K562 (cell line): ENCODE results near the gene PCBP3. TPM values are rescaled to one million over a fixed set of nuclear protein-coding genes. Genes with fewer than 3 reads are reported as not detected.

Experiments used
- ATAC-seq: fragments of 200-7000 bp; cut with Tn5 transposase; 3 replicates; pipeline ENCODE4 v1.9.1; 2020; ENCODE audit warnings: moderate library complexity
- BruUV-seq: library from RNA; stranded (reverse); fragments of 400-500 nt; replicated peaks from 2 replicates; lab custom pipeline; 2021; lab: Mats Ljungman, UMichigan
- CTCF ChIA-PET: fragments of 300-600 bp; formaldehyde crosslinking; extraction: SDS; loops from one replicate; lab custom pipeline; 2021; ENCODE audit warnings: low intra/inter-chr PET ratio; lab: Yijun Ruan, JAX
- POLR2A ChIA-PET: fragments of 300-600, 350-650 bp; sonication (Branson Sonifier 250); formaldehyde crosslinking; extraction: SDS; loops from one replicate; lab custom pipeline; 2021; ENCODE audit warnings: antibody characterized with exemption, inconsistent platforms; lab: Yijun Ruan, JAX
- DNase-seq, 4 experiments: peaks; one replicate each; pipeline versions ENCODE4 v3.0.0 to v3.0.0-alpha.2; 2011 to 2018; ENCODE audit warnings: low spot score in 3 of 4, mixed read lengths in 3 of 4; ENCODE audit errors: extremely low read depth in 1 of 4
- FAIRE-seq: peaks from 2 replicates; lab custom pipeline; 2011; peaks lifted over from hg19 to GRCh38; lab: Jason Lieb, UNC
- H2AFZ ChIP-seq: 2 replicates; pipeline ENCODE4 v1.6.0; 2011; ENCODE audit warnings: low read depth, low read length, control low read depth, inconsistent platforms
- H3K27ac ChIP-seq: fragments of 200-600 bp; 3 replicates; pipeline ENCODE4 v1.8.0; 2011; ENCODE audit warnings: low read depth, mild to moderate bottlenecking, control low read depth, inconsistent platforms, low read length, moderate library complexity, mixed read lengths; ENCODE audit errors: extremely low read depth
- H3K27me3 ChIP-seq, 2 experiments: fragments of 300-600 bp in 1 of 2; 2 replicates in 1 of 2; 3 replicates in 1 of 2; pipeline versions ENCODE4 v1.6.0 to v1.8.0; 2011; ENCODE audit warnings: inconsistent platforms in 2 of 2, low read length in 2 of 2, mild to moderate bottlenecking in 1 of 2, mixed read lengths in 1 of 2, moderate library complexity in 1 of 2; ENCODE audit not compliant: control insufficient read depth in 2 of 2, insufficient read depth in 2 of 2
- H3K36me3 ChIP-seq: fragments of 300-600 bp; 3 replicates; pipeline ENCODE4 v1.8.0; 2011; ENCODE audit warnings: mild to moderate bottlenecking, low read length, inconsistent platforms; ENCODE audit not compliant: control insufficient read depth, insufficient read depth
- H3K4me1 ChIP-seq, 2 experiments: fragments of 200-600 bp in 1 of 2; replicated peaks in 1 of 2; 2 replicates in 1 of 2; 3 replicates in 1 of 2; pipeline versions ENCODE4 v1.5.1 to v1.8.0; 2011; ENCODE audit warnings: inconsistent platforms in 2 of 2, low read length in 2 of 2, mild to moderate bottlenecking in 1 of 2, mixed read lengths in 1 of 2, moderate library complexity in 1 of 2; ENCODE audit not compliant: control insufficient read depth in 2 of 2, insufficient read depth in 2 of 2
- H3K4me2 ChIP-seq: 2 replicates; pipeline ENCODE4 v1.6.1; 2011; ENCODE audit warnings: low read length, control low read depth, inconsistent platforms, mixed read lengths; ENCODE audit not compliant: insufficient read depth
- H3K4me3 ChIP-seq: fragments of 200-600 bp; sonication (generic), shearing (Covaris generic); 2 replicates; pipeline ENCODE4 v1.5.1; 2016; ENCODE audit warnings: control low read depth, inconsistent platforms
- H3K79me2 ChIP-seq: fragments of 200-600 bp; 3 replicates; pipeline ENCODE4 v1.8.0; 2011; ENCODE audit warnings: low read length, inconsistent platforms; ENCODE audit not compliant: control insufficient read depth, insufficient read depth
- H3K9ac ChIP-seq, 2 experiments: 2 replicates each; pipeline versions ENCODE4 v1.6.0 to v1.6.1; 2011; ENCODE audit warnings: low read depth in 2 of 2, low read length in 2 of 2, control low read depth in 1 of 2, inconsistent platforms in 1 of 2, mild to moderate bottlenecking in 1 of 2, mixed read lengths in 1 of 2; ENCODE audit not compliant: insufficient read depth in 1 of 2
- H3K9me1 ChIP-seq: one replicate; pipeline ENCODE4 v1.6.0; 2011; ENCODE audit warnings: inconsistent platforms, mild to moderate bottlenecking, low read length, moderate library complexity; ENCODE audit not compliant: control insufficient read depth, insufficient read depth
- H3K9me3 ChIP-seq: replicated peaks from 2 replicates; pipeline ENCODE4 v1.5.1; 2011; ENCODE audit warnings: low read depth, low read length, inconsistent platforms; ENCODE audit not compliant: control insufficient read depth, insufficient read depth
- H4K20me1 ChIP-seq: replicated peaks from 2 replicates; pipeline ENCODE4 v1.6.1; 2011; ENCODE audit warnings: low read length, inconsistent platforms, mixed read lengths; ENCODE audit not compliant: control insufficient read depth, insufficient read depth
- ATF7 ChIP-seq: fragments of 450-650 bp; IDR thresholded peaks from 2 replicates; pipeline ENCODE4 v1.7.1; 2014; ENCODE audit warnings: mild to moderate bottlenecking, moderate library complexity
- EWSR1 ChIP-seq: fragments of 450-650 bp; IDR thresholded peaks from 2 replicates; pipeline ENCODE4 v1.6.1; 2018; ENCODE audit warnings: borderline replicate concordance, mild to moderate bottlenecking, low read depth, moderate library complexity; ENCODE audit not compliant: partially characterized antibody
- FIP1L1 ChIP-seq: fragments of 200-400 bp; formaldehyde crosslinking; IDR thresholded peaks from 2 replicates; pipeline ENCODE4 v1.6.1; 2018; ENCODE audit warnings: mild to moderate bottlenecking, low read depth, low read length; ENCODE audit not compliant: poor library complexity, severe bottlenecking
- GABPB2 ChIP-seq: fragments of 250-450 bp; sonication (Bioruptor Pico); conservative IDR thresholded peaks from 2 replicates; pipeline ENCODE4 v1.5.1; 2021; ENCODE audit warnings: mild to moderate bottlenecking
- JUNB ChIP-seq: fragments of 450-650 bp; formaldehyde crosslinking; conservative IDR thresholded peaks from 2 replicates; pipeline ENCODE4 v1.4.0; 2020; ENCODE audit warnings: mild to moderate bottlenecking
- KDM4B ChIP-seq, 2 experiments: fragments of 450-650 bp in 1 of 2; sonication (generic) in 1 of 2; IDR thresholded peaks; 2 replicates each; pipeline ENCODE4 v1.6.1; 2016 to 2017; ENCODE audit warnings: borderline replicate concordance in 2 of 2, antibody characterized with exemption in 1 of 2, low read depth in 1 of 2, mild to moderate bottlenecking in 1 of 2
- ZBTB1 ChIP-seq: sonication (generic); formaldehyde crosslinking; IDR thresholded peaks from 2 replicates; pipeline ENCODE4 v1.8.1; 2023; ENCODE audit warnings: missing genetic modification reagents, low read depth, mild to moderate bottlenecking, borderline replicate concordance
- ZBTB8A ChIP-seq: fragments of 450-650 bp; IDR thresholded peaks from 2 replicates; pipeline ENCODE4 v1.6.1; 2018; ENCODE audit warnings: mild to moderate bottlenecking, moderate library complexity; ENCODE audit not compliant: partially characterized antibody
- ZFX ChIP-seq: sonication (generic); formaldehyde crosslinking; IDR thresholded peaks from 2 replicates; pipeline ENCODE4 v1.8.0; 2022; ENCODE audit warnings: mild to moderate bottlenecking, missing genetic modification reagents, moderate library complexity
- ZNF124 ChIP-seq: sonication (generic); formaldehyde crosslinking; IDR thresholded peaks from 2 replicates; pipeline ENCODE4 v1.8.1; 2022; ENCODE audit warnings: missing genetic modification reagents
- WGBS: fragments of 100-300 bp; shearing (Covaris generic); methylation state at CpG from one replicate; pipeline ENCODE4 v1.1.6; 2016; ENCODE audit warnings: low coverage, mixed read lengths; ENCODE audit not compliant: insufficient coverage; ENCODE audit errors: missing lambda C conversion rate; 5-methylcytosine and 5-hydroxymethylcytosine counted together
- in situ Hi-C: fragments of 300-500 bp; cut with MboI; formaldehyde crosslinking; loops from 4 replicates; pipeline ENCODE4 v1.15.0; 2018; ENCODE audit warnings: inconsistent platforms, mixed read lengths
- intact Hi-C: fragments of 100-400 bp; cut with micrococcal nuclease; formaldehyde crosslinking; loops from 2 replicates; pipeline ENCODE4 v1.14.2; 2022
- polyA plus RNA-seq, 8 experiments: library from polyadenylated mRNA; depleted of rRNA in 4 of 8; stranded (reverse) in 5 of 8; unstranded in 3 of 8; fragments of >200 nt; fragmentation: Nextera tagmentation in 2 of 8; fragmentation: Illumina TruSeq in 1 of 8; extraction: Ambion mirVana in 2 of 8; extraction: Trizol in 1 of 8; gene quantifications; 2 replicates each; pipeline versions ENCODE4 v1.2.1 to v1.2.3, GENCODE V29; 2011 to 2014; ENCODE audit warnings: inconsistent platforms in 1 of 8, missing spikeins in 1 of 8
- total RNA-seq, 7 experiments: library from RNA; depleted of rRNA in 6 of 7; stranded (reverse); fragments of >200 nt in 6 of 7; fragmentation: Illumina TruSeq in 2 of 7; extraction: Trizol in 2 of 7; gene quantifications; 2 replicates each; pipeline versions ENCODE4 v1.2.1 to v1.2.3, GENCODE V29; 2011 to 2021; ENCODE audit warnings: low replicate concordance in 1 of 7

PCBP3 gene
- total and polyA plus RNA-seq, 9 of the 15 experiments (the other 6 are each of a cell fraction or from before 2014, with no cell fraction given) = 0.18 TPM; not detected in 8

DNA sequence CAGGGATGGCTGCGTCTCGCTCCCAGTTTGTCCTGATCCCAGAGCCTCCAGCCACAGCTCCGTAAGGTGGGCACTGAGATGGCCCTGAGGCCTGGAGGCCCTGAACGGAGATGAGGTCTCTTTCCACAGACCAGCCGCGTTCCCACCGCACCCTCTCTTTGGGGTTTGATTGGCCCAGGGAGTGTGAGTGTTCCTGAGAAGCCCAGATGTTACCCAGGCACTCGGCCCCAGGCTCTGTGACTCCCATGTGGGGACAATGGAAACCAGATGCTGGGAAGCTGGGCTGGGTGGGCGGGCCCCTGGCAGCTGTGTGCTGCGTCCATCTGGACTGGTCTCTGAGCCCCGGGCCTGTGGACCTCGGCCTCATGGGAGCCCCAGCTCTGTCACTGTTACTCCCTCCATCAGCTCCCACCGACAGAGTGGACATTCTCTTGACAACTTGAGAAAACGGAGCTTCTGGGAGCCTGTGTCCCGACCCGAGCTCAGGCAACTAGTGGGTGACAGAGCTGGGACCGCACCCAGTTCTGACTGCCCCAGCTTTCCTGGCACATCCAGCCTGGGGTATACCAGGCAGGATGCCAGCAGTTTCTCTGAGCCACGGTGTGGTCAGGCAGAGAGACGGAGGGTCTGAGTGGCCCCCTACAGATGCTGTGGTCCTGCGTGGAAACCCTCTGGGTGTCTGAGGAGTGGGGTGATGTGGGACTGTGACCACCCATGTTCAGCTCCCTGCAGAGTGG is 328.3 kb downstream of the PCBP3 start (continued):
- TF ChIP-seq ZBTB8A (no peak), EWSR1 (no peak), JUNB (CRISPR knock-in tag) (no peak), KDM4B (IDR thresholded peaks at IDR 0.05; ENCODE audit: borderline replicate concordance in 2 of 2, low read depth in 1 of 2) (no peak), ZBTB1 (CRISPR knock-in tag) (no peak), ATF7 (no peak), GABPB2 (no peak)

DNA sequence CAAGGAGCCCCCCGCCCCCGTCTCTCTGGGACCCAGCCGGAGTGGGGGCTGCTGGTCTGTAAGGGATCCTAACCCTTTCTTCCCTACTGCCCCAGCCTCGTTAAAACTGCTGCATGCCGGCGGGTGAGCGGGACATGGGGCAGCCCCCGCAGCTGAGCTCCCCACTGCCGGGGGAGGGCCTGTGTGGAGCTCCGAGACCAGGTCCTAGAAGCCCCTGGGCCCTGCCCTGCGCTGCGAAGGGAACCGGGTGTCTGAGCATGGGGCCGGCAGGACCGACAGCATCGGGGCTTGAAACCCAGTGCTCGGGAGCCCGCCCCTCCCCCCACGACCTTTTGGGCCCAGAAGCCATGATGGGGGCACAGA is 328.8 kb downstream of the PCBP3 start:
- Histone ChIP-seq H2AFZ (no peak overlapping the region), H3K9ac (no peak overlapping the region), H3K79me2 (no peaks in the 10 kb centered on the region), H3K9me1 (no peaks in the 10 kb centered on the region), H3K36me3 (no peaks in the 10 kb centered on the region), H3K4me2 (no peak overlapping the region), H3K4me3 (no peak overlapping the region), H3K27ac (no peak overlapping the region), H3K4me1 (peaks cover 0 to 52% of the 10 kb centered on the region in 2 experiments; a peak in 4 of 5 replicates), H3K27me3 (peaks cover 31 to 46% of the 10 kb centered on the region in 2 experiments), H3K9me3 (no peaks in the 10 kb centered on the region), H4K20me1 (peaks cover 6% of the 10 kb centered on the region; the same call in 1 of the 2 replicates)
- CTCF ChIA-PET = no interaction called here
- ATAC-seq (no peak), DNase-seq (no peak), FAIRE-seq (no peak)
- POLR2A ChIA-PET = interaction anchor here (0.5 to 0.7 kb wide), 2 partner anchors 27 to 283 kb away, joined by 3 to 5 read pairs; no protein-coding TSS in a partner anchor
- intact Hi-C loops = loop anchor here (5.0 to 10.0 kb wide), 3 partner anchors 72 to 170 kb away; partner anchors contain the start of gene COL6A2
- in situ Hi-C loops = no loop called here
- WGBS = 14% methylated on average over 16 of the region's 19 CpGs
- no TSS peak for BruUV-seq
- peak; percentile 22; the same call in 1 of the 2 replicates for TF ChIP-seq ZFX (CRISPR knock-in tag)
- peak; percentile 48 for TF ChIP-seq FIP1L1
- no peak for TF ChIP-seq ZNF124 (CRISPR knock-in tag)
